ENCODE data around the gene PHF19.

PHF19 gene

DNA sequence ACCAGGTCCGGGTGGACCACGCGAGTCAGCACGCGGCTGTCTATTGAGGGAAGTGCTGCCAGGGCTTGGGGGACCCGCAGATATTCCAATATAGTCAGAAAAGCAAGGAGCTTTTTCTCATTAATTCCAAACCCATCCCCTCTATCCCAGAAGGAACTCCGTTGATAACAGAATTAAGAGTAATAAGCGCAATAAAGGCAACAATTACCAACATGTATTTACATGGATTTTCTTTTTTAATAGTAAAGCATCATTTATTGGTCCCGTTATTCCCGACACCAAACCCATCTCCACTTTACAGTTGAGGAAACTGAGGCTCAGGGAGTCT is 7.7 kb downstream of the PHF19 start:
- no peak for TF ChIP-seq CTCF (IDR thresholded peaks at IDR 0.05; ENCODE audit: insufficient read depth, low read length, poor library complexity, severe bottlenecking)
- TF ChIP-seq EZH2phosphoT487 (conservative IDR thresholded peaks at IDR 0.05; ENCODE audit: low read length) = no peak
- no peaks in the 10 kb centered on the region for H3K9me2 ChIP-seq (replicated peaks; ENCODE audit: insufficient read depth, low read length)
- no peaks in the 10 kb centered on the region for H3K27me3 ChIP-seq (ENCODE audit: low read length)
- peaks cover 45% of the 10 kb centered on the region for H3F3A ChIP-seq (ENCODE audit: insufficient read depth)
- H3K79me2 ChIP-seq (ENCODE audit: insufficient read depth, low read length) = no peaks in the 10 kb centered on the region
- peak overlapping the region; percentile 58 for H3K9ac ChIP-seq (ENCODE audit: low read length)
- H3K4me3 ChIP-seq (ENCODE audit: insufficient read depth, low read length, poor library complexity, severe bottlenecking) = peak overlapping the region; percentile 44
- no peaks in the 10 kb centered on the region for H4K20me1 ChIP-seq (ENCODE audit: low read depth, low read length)
- H3K9me3 ChIP-seq (ENCODE audit: insufficient read depth, low read length) = no peaks in the 10 kb centered on the region
- H3K36me3 ChIP-seq (ENCODE audit: low read length) = peaks cover 14% of the 10 kb centered on the region
- peak overlapping the region; percentile 72 for H3K4me2 ChIP-seq (ENCODE audit: low read depth, low read length, poor library complexity, severe bottlenecking)
- peak overlapping the region; percentile 69 for H3K27ac ChIP-seq (ENCODE audit: low read depth, low read length)
- H2AFZ ChIP-seq (ENCODE audit: low read depth, low read length, severe bottlenecking) = peak overlapping the region; percentile 44

DNA sequence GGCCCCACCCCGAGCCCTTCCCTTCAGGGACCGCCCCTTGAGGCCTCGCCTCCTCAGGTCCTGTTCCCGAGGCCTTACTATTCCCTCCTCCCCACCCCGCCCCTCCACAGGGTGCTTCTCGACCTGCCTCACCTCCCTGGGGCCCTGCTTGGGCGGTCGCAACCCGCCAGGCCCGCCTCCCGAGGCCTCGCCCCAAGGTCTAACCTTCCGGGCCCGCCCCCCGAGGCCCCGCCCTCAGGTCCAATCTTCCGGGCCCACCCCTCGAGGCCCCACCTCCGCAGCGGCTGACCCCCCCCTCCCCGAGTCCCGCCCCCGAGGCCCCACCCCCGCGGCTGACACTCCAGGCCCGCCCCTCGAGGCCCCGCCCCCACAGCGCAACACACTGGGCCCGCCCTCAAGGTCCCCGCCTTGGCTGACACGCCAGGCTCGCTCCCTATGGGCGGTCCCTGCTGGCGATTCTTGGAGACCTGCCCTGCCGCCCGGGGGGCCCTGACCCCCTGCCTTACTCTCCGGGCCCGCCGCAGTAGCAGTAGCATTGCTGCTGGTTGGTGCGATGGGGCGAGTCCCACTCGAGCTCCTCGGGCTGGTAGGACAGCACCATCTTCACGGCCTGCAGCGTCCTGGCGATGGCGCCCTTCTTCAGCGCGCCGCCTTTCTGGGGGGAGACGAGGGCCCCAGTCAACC is 8.2 kb downstream of the PHF19 start:
- Histone ChIP-seq H3K4me2 (ENCODE audit: low read depth, low read length, poor library complexity, severe bottlenecking) (peak overlapping the region; percentile 72), H3F3A (ENCODE audit: insufficient read depth) (peaks cover 40% of the 10 kb centered on the region), H3K9me2 (replicated peaks; ENCODE audit: insufficient read depth, low read length) (no peaks in the 10 kb centered on the region), H3K27me3 (ENCODE audit: low read length) (no peaks in the 10 kb centered on the region), H3K4me3 (ENCODE audit: insufficient read depth, low read length, poor library complexity, severe bottlenecking) (peak overlapping the region; percentile 44), H3K27ac (ENCODE audit: low read depth, low read length) (peak overlapping the region; percentile 69), H3K9me3 (ENCODE audit: insufficient read depth, low read length) (no peaks in the 10 kb centered on the region), H3K9ac (ENCODE audit: low read length) (peak overlapping the region; percentile 58), H3K79me2 (ENCODE audit: insufficient read depth, low read length) (no peaks in the 10 kb centered on the region), H2AFZ (ENCODE audit: low read depth, low read length, severe bottlenecking) (peak overlapping the region; percentile 44), H3K36me3 (ENCODE audit: low read length) (peaks cover 12% of the 10 kb centered on the region), H4K20me1 (ENCODE audit: low read depth, low read length) (no peaks in the 10 kb centered on the region)
- no peak for TF ChIP-seq EZH2phosphoT487 (conservative IDR thresholded peaks at IDR 0.05; ENCODE audit: low read length)
- TF ChIP-seq CTCF (IDR thresholded peaks at IDR 0.05; ENCODE audit: insufficient read depth, low read length, poor library complexity, severe bottlenecking) = peak; percentile 80

DNA sequence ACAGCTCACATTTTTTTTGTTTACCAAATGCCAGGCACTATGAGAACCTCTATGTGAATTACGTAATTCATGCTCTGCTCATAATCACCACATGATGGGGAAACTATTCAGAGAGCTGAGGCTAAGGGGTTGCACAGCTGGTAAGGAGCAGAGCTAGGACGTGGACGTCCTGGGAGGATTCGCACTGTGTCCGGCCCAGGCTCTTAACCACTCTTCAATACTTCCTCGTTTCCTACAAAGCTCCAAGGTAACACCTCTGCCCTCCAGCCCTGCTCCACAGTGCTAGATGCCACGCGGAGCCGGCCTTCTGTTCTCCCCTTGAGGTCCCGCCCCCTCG is 8.7 kb downstream of the PHF19 start:
- Histone ChIP-seq H3K4me3 (ENCODE audit: insufficient read depth, low read length, poor library complexity, severe bottlenecking) (peak overlapping the region; percentile 31), H3K27me3 (ENCODE audit: low read length) (no peaks in the 10 kb centered on the region), H3K4me2 (ENCODE audit: low read depth, low read length, poor library complexity, severe bottlenecking) (peak overlapping the region; percentile 62), H4K20me1 (ENCODE audit: low read depth, low read length) (no peaks in the 10 kb centered on the region), H3K79me2 (ENCODE audit: insufficient read depth, low read length) (no peaks in the 10 kb centered on the region), H3K9me2 (replicated peaks; ENCODE audit: insufficient read depth, low read length) (no peaks in the 10 kb centered on the region), H3K9me3 (ENCODE audit: insufficient read depth, low read length) (no peaks in the 10 kb centered on the region), H3K27ac (ENCODE audit: low read depth, low read length) (peak overlapping the region; percentile 42; the same call in 1 of the 2 replicates), H3F3A (ENCODE audit: insufficient read depth) (peaks cover 36% of the 10 kb centered on the region), H3K36me3 (ENCODE audit: low read length) (peaks cover 9% of the 10 kb centered on the region), H2AFZ (ENCODE audit: low read depth, low read length, severe bottlenecking) (no peak overlapping the region), H3K9ac (ENCODE audit: low read length) (peak overlapping the region; percentile 40; the same call in 1 of the 2 replicates)
- TF ChIP-seq CTCF (IDR thresholded peaks at IDR 0.05; ENCODE audit: insufficient read depth, low read length, poor library complexity, severe bottlenecking) (no peak), EZH2phosphoT487 (conservative IDR thresholded peaks at IDR 0.05; ENCODE audit: low read length) (no peak)

All from SU-DHL-6 (cell line).